OCI-M2 (cell line): Measurements from ENCODE around the gene ZNF557.

Experiments
- DNase-seq: peaks from one replicate; lab custom pipeline; 2025; ENCODE audit not compliant: unreplicated experiment; lab: John Stamatoyannopoulos, UW

The ZNF557 gene

DNA sequence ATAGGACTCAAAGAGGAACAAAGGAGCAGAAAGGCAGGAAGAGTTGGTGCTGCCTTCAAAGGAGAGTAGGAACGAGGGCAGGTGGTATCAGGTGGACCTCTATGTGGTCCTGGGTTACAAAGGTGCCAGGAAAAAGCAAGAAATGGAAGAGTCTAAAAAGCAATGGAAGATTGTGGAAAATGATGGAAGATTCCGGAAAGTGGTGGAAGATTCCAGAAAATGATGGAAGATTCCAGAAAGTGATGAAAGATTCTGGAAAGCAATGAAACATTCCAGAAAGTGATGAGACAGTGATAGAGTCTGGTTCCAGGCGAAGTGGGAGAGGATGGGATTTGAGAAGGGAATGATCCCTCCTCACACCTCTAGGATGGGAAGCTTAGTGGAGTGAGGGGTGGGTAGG lies 55.3 kb downstream of the ZNF557 start:
- no peak for DNase-seq

DNA sequence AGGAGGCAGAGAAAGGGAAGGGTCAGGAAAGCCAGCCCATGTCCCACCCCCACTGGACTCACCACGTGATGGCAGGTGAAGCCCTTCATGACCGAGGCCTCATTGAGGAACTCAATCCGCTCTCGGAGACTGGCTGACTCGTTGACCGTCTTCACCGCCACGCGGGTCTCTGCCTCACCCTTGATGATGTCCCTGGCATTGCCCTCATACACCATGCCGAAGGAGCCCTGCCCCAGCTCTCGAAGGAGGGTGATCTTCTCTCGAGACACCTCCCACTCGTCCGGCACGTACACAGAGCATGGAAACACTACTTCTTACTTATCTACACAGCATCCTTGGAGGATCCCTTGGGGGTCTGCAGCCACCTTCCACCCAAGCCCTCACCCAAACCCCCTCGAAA lies 55.7 kb downstream of the ZNF557 start:
- no peak for DNase-seq

DNA sequence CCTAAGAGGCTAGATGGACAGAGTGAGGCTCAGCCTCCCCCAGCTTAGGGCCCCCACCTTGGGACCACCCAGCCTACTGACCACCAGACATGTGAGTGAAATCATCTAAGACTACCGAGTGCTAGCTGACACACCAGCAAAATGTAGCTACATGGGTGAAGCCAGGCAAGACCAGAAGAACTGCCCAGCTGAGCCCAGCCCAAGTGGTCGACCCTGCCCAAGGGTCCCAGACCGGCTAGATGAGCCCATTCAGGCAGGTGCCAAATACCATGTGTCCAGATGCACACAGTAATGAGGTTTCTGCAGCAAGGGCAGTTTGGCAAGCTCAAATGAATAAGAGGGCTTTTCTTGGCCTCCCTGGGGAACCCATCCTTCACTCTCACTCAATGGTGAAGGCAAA lies 56.6 kb downstream of the ZNF557 start:
- DNase-seq = no peak

DNA sequence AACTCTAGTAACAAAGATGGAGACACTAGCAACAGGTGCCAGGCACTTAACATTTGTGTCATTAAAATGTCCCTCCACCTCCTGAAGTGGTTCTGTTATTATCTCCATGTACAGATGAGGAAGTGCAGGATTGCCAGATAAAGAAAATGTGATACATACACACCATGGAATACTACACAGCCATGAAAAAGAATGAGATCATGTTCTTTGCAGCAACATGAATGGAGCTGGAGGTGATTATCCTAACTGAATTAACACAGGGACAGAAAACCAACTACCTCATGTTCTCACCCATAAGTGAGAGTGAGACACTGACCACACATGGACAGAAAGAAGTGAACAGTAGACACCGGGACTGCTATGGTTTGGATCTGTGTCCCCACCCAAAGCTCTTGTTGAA lies 60.5 kb downstream of the ZNF557 start:
- DNase-seq = no peak

DNA sequence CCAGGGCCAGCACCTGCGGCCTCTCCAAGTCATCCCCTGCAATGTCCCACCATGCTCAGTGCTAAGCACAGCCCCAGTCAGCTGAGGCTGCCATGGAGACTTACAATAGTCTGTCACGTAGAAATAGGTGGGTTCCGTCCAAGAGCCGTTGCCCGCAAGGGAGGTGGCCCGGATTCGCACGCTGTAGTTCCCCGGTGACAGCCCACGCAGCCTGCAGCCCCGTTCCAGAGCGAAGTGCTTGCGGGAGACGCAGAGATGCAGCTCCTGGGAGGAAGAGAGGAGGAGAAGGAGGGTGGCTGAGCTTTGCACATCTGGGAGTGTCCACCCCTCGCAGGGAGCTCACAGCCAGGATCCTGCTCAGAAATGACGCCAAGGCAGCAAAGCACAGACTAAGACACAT lies 62.6 kb downstream of the ZNF557 start:
- no peak for DNase-seq

DNA sequence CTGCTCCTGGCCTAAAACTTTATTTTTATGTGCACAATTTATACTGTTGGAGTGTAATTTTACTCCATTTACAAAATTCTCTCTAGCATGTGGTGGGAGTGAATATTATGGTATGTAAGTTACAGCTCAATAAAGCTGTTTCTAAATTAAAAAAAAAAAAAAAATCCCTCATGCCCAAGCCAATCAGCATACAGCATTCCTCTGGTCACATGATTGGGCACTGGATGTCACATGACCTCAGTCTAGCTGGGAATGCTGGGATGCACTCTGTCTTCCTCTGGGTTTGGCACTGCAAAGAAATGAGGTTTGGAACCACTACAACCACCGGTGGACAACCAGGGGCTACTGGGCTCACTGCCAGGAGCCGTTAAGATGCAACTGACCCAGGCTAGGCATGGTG lies 67.6 kb downstream of the ZNF557 start:
- DNase-seq = no peak
